ENCODE data around the gene DMRTC2. TPM values are rescaled to one million over a fixed set of nuclear protein-coding genes. Genes with fewer than 3 reads are reported as not detected.
A peak's percentile ranks its signal among the peaks of the same experiment; 100 is the strongest.

The DMRTC2 gene
- total and polyA plus RNA-seq, 2 donors from 2014 or later: not detected

DNA sequence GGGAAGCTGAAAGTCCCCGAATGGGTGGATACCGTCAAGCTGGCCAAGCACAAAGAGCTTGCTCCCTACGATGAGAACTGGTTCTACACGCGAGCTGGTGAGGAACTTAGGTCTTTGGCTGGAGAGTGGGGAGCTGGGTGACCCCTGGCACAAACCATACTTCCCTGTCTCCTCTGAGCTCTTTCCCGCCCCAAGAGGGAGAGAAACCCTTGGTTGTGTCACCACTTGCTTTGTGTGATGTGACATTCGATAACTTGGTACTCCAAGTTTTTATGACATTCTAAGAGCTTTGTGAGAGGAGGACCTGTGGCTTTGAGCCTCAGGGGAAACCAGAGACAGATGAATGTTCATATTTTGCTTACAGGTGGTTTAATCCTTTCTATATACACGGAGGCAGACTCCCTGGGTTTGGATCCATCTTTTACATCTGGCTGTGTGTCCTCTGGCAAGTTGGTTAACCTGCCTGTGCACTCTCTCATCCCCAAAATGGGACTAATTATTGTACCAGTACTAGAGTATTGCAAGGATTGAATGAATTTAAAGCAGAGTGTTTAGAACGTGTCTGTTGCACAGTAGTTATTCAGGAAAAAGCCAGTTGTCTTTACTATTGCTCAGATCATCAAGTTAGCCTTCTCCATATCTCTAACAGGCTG is 16.4 kb downstream of the DMRTC2 start:
- intact Hi-C loops (cut with DNase I): no loop called here
- H3K36me3 ChIP-seq (ENCODE audit: control insufficient read depth in 2 of 3, insufficient read depth in 3 of 3, low read length in 3 of 3): peaks cover 17 to 34% (median 20%) of the 10 kb centered on the region in 3 donors
- no peaks in the 10 kb centered on the region for H3K27me3 ChIP-seq (ENCODE audit: control insufficient read depth, insufficient read depth, low read length)
- no peaks in the 10 kb centered on the region for H3K9me3 ChIP-seq (ENCODE audit: control insufficient read depth in 2 of 3, insufficient read depth in 1 of 3, low read length in 3 of 3)
- peaks cover 2 to 22% (median 11%) of the 10 kb centered on the region in 3 donors for H3K4me1 ChIP-seq (ENCODE audit: control insufficient read depth in 2 of 3, insufficient read depth in 2 of 3, low read depth in 1 of 3, low read length in 3 of 3)
- FAIRE-seq (no peak), DNase-seq (peak in 1 of 5 donors; percentile 46)
- TF ChIP-seq, protein P1, sequence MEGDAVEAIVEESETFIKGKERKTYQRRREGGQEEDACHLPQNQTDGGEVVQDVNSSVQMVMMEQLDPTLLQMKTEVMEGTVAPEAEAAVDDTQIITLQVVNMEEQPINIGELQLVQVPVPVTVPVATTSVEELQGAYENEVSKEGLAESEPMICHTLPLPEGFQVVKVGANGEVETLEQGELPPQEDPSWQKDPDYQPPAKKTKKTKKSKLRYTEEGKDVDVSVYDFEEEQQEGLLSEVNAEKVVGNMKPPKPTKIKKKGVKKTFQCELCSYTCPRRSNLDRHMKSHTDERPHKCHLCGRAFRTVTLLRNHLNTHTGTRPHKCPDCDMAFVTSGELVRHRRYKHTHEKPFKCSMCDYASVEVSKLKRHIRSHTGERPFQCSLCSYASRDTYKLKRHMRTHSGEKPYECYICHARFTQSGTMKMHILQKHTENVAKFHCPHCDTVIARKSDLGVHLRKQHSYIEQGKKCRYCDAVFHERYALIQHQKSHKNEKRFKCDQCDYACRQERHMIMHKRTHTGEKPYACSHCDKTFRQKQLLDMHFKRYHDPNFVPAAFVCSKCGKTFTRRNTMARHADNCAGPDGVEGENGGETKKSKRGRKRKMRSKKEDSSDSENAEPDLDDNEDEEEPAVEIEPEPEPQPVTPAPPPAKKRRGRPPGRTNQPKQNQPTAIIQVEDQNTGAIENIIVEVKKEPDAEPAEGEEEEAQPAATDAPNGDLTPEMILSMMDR (IDR thresholded peaks at IDR 0.05; ENCODE audit: borderline replicate concordance, extremely low read depth, insufficient read depth): no peak
- H3K27ac ChIP-seq (ENCODE audit: low read depth in 2 of 2, low read length in 2 of 2): no peak overlapping the region
- H3K9ac ChIP-seq (ENCODE audit: low read length in 3 of 3): peak overlapping the region; percentile 90 to 98 (median 94)
- peak overlapping the region; percentile 87 to 95 (median 93) for H3K4me3 ChIP-seq (ENCODE audit: low read length in 3 of 3)

DNA sequence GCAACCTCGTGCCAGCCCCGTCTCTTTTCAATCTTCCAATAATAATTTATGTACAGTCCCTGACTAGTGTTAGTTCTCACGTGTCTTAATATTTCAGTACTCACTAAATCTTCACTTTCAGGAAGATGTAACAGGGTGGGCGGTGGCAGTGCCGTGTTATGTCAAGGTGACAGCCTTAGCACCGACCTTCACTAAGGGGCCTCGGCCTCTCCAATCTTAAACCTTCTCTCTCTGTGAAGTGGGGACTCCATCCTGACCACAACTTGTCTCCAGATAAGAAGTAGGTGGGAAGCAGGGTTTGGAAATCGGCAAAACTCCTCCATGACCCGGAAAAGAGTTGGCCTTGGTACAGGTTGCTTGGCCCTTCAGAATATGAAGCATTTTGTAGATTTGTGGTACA is 17.0 kb downstream of the DMRTC2 start:
- DNase-seq: peak in 1 of 5 donors; percentile 33
- H3K9me3 ChIP-seq (ENCODE audit: control insufficient read depth in 2 of 3, insufficient read depth in 1 of 3, low read length in 3 of 3): no peaks in the 10 kb centered on the region
- no peak for FAIRE-seq
- intact Hi-C loops (cut with DNase I): no loop called here
- no peaks in the 10 kb centered on the region for H3K27me3 ChIP-seq (ENCODE audit: control insufficient read depth, insufficient read depth, low read length)
- H3K36me3 ChIP-seq (ENCODE audit: control insufficient read depth in 2 of 3, insufficient read depth in 3 of 3, low read length in 3 of 3): peaks cover 17 to 34% (median 20%) of the 10 kb centered on the region in 3 donors
- H3K4me3 ChIP-seq (ENCODE audit: low read length in 3 of 3): peak overlapping the region in 1 of 3 donors; percentile 87
- TF ChIP-seq, protein P1 (IDR thresholded peaks at IDR 0.05; ENCODE audit: borderline replicate concordance, extremely low read depth, insufficient read depth): no peak
- peak overlapping the region in 2 of 3 donors; percentile 94 to 98 for H3K9ac ChIP-seq (ENCODE audit: low read length in 3 of 3)
- H3K4me1 ChIP-seq (ENCODE audit: control insufficient read depth in 2 of 3, insufficient read depth in 2 of 3, low read depth in 1 of 3, low read length in 3 of 3): peaks cover 2 to 22% (median 11%) of the 10 kb centered on the region in 3 donors
- no peak overlapping the region for H3K27ac ChIP-seq (ENCODE audit: low read depth in 2 of 2, low read length in 2 of 2)

DNA sequence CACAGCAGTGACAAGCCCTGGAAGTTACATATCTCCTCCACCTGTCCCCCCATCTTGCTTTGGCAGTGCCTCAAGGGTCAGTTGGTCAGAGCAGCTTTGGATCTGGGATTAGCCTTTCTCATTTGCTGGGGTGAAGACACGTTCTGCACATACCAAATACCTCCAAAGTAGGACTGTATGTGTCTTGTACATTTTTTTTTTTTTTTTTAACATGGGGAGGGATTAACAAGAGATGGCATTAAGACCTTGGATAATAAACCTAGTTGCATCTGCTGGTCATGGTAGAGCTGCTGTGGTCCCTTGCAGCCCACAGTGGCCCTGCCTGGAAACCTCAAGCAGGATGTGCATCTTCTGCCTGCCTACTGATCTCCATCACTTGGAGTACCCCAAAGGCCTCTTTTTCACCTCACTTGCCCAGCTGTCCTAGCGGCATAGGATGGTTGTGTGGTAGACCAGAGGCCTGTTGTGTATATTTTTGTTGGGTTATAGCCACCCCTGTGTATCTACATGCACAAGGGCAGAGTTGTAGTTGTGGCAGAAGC is 17.7 kb downstream of the DMRTC2 start:
- H3K36me3 ChIP-seq (ENCODE audit: control insufficient read depth in 2 of 3, insufficient read depth in 3 of 3, low read length in 3 of 3): peaks cover 17 to 34% (median 20%) of the 10 kb centered on the region in 3 donors
- H3K9ac ChIP-seq (ENCODE audit: low read length in 3 of 3): no peak overlapping the region
- H3K9me3 ChIP-seq (ENCODE audit: control insufficient read depth in 2 of 3, insufficient read depth in 1 of 3, low read length in 3 of 3): no peaks in the 10 kb centered on the region
- H3K27ac ChIP-seq (ENCODE audit: low read depth in 2 of 2, low read length in 2 of 2): no peak overlapping the region
- no peaks in the 10 kb centered on the region for H3K27me3 ChIP-seq (ENCODE audit: control insufficient read depth, insufficient read depth, low read length)
- DNase-seq: peak in 1 of 5 donors; percentile 29
- TF ChIP-seq, protein P1 (IDR thresholded peaks at IDR 0.05; ENCODE audit: borderline replicate concordance, extremely low read depth, insufficient read depth): no peak
- H3K4me3 ChIP-seq (ENCODE audit: low read length in 3 of 3): no peak overlapping the region
- no peak for FAIRE-seq
- H3K4me1 ChIP-seq (ENCODE audit: control insufficient read depth in 2 of 3, insufficient read depth in 2 of 3, low read depth in 1 of 3, low read length in 3 of 3): peaks cover 2 to 22% (median 11%) of the 10 kb centered on the region in 3 donors
- intact Hi-C loops (cut with DNase I): no loop called here
